HEK293 (cell line): ENCODE data around the gene CASK.

Experiments used
- ATF2 ChIP-seq: fragments of 450-650 bp; formaldehyde crosslinking; IDR thresholded peaks from 2 replicates; pipeline ENCODE4 v1.5.1; 2016; ENCODE audit warnings: missing biosample characterization, missing genetic modification characterization, low read depth
- CTCF ChIP-seq: fragments of 450-650 bp; formaldehyde crosslinking; IDR thresholded peaks from 2 replicates; pipeline ENCODE4 v1.5.1; 2016; ENCODE audit warnings: missing biosample characterization, missing genetic modification characterization

GRCh38 chrX:41903544-41903943 lies 19.8 kb downstream of the CASK start:
- TF ChIP-seq ATF2 (no peak), CTCF (tag by site-specific recombination) (no peak)
